Measurements from ENCODE around the gene APRT.

DNA sequence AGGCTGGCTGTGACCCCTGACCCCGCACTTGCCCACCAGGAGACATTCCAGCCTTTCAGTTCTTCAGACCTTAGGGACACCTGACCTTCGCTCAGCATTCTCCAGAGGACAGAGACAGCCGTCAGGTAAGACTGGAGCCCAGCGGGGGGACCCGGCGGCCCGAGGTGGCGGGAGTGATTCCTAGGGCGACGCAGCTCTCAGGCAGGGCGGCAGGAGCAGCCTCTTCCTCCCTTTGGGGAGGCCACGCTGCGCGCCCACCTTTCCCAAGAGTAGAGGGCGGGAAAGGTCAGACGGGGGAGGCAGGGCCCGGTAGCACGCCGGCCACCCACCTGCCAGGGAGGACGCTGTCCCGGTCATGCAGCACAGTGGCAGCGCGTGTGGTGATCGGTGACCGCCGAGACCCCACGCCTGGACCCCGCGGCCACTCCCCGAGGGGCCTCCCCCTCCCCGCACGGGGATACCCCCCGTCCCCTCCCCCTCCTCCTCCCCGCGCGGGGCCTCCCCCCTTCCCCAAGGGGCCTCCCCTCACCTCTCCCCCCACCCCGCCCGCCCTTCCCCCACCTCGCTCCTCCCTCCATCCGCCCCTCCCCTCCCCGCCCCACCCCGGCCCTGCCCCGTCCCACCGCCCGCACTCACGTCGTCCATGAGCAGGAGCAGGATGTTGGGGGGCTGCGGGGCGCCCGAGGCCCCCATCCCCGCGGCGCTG lies 44.5 kb upstream of the APRT start:
- TF ChIP-seq, protein P1, sequence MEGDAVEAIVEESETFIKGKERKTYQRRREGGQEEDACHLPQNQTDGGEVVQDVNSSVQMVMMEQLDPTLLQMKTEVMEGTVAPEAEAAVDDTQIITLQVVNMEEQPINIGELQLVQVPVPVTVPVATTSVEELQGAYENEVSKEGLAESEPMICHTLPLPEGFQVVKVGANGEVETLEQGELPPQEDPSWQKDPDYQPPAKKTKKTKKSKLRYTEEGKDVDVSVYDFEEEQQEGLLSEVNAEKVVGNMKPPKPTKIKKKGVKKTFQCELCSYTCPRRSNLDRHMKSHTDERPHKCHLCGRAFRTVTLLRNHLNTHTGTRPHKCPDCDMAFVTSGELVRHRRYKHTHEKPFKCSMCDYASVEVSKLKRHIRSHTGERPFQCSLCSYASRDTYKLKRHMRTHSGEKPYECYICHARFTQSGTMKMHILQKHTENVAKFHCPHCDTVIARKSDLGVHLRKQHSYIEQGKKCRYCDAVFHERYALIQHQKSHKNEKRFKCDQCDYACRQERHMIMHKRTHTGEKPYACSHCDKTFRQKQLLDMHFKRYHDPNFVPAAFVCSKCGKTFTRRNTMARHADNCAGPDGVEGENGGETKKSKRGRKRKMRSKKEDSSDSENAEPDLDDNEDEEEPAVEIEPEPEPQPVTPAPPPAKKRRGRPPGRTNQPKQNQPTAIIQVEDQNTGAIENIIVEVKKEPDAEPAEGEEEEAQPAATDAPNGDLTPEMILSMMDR (IDR thresholded peaks at IDR 0.05; ENCODE audit: low read length) = no peak
- TF ChIP-seq EZH2 (IDR thresholded peaks at IDR 0.05; ENCODE audit: borderline replicate concordance, low read length) = no peak

Measured in OCI-LY1 (cell line).